H1 (cell line): ENCODE results near the gene ADD3. TPM values are rescaled to one million over a fixed set of nuclear protein-coding genes. Genes with fewer than 3 reads are reported as not detected.

Experiments
- ATF2 ChIP-seq: IDR thresholded peaks from 2 replicates; pipeline ENCODE4 v1.6.1; 2012; ENCODE audit warnings: low read length, inconsistent platforms
- polyA plus RNA-seq, 7 experiments: library from polyadenylated mRNA; depleted of rRNA in 3 of 7; stranded (reverse) in 5 of 7; unstranded in 2 of 7; fragments of >200 nt in 5 of 7; fragments of 200-250 nt in 2 of 7; gene quantifications; 1 replicate in 5 of 7; 2 replicates in 1 of 7; 4 replicates in 1 of 7; pipeline versions ENCODE4 v1.2.1 to v1.2.3, GENCODE V29; 2011 to 2013; ENCODE audit warnings: missing spikeins in 2 of 7, mixed read lengths in 2 of 7
- total RNA-seq: library from RNA; stranded (reverse); fragmentation: NEBNext Ultra II Directional; extraction: Animal tissue kit (Norgen Biotek cat#: 25700); gene quantifications from 2 replicates; pipeline ENCODE4 v1.2.1, GENCODE V29; 2021

Gene ADD3
- total and polyA plus RNA-seq, 2 of the 8 experiments (the other 6 are each of a cell fraction or from before 2014, with no cell fraction given): 44.7 to 85.6 TPM

GRCh38 chr10:110149259-110149658 lies 141.5 kb downstream of the ADD3 start (continued):
- TF ChIP-seq ATF2: no peak
